ENCODE measurements around the gene LTB4R2.

- no peak for TF ChIP-seq POLR2A (IDR thresholded peaks at IDR 0.05)
- TF ChIP-seq, protein P1, sequence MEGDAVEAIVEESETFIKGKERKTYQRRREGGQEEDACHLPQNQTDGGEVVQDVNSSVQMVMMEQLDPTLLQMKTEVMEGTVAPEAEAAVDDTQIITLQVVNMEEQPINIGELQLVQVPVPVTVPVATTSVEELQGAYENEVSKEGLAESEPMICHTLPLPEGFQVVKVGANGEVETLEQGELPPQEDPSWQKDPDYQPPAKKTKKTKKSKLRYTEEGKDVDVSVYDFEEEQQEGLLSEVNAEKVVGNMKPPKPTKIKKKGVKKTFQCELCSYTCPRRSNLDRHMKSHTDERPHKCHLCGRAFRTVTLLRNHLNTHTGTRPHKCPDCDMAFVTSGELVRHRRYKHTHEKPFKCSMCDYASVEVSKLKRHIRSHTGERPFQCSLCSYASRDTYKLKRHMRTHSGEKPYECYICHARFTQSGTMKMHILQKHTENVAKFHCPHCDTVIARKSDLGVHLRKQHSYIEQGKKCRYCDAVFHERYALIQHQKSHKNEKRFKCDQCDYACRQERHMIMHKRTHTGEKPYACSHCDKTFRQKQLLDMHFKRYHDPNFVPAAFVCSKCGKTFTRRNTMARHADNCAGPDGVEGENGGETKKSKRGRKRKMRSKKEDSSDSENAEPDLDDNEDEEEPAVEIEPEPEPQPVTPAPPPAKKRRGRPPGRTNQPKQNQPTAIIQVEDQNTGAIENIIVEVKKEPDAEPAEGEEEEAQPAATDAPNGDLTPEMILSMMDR (IDR thresholded peaks at IDR 0.05) = no peak
- TF ChIP-seq POLR2AphosphoS5 (IDR thresholded peaks at IDR 0.05) = no peak
These were observed 48.0 kb upstream of the LTB4R2 start for GRCh38 chr14:24261969-24262327.

Data from prostate gland (tissue), 2 donors.